MM.1S (cell line): ENCODE measurements around the gene ENTREP1.

Experiments used
- DNase-seq: peaks from one replicate; pipeline ENCODE4 v3.0.0-alpha.2; 2015
- H2AFZ ChIP-seq: fragments of 300-600 bp; sonication (generic); 2 replicates; pipeline ENCODE4 v1.6.0; 2016; ENCODE audit warnings: antibody characterized with exemption, low read length
- H3F3A ChIP-seq: fragments of 300-600 bp; sonication (generic); 2 replicates; pipeline ENCODE4 v1.6.1; 2016; ENCODE audit warnings: mild to moderate bottlenecking, antibody characterized with exemption, low read length, moderate library complexity, mixed read lengths; ENCODE audit not compliant: insufficient read depth
- H3K27ac ChIP-seq: fragments of 300-600 bp; sonication (generic); 2 replicates; pipeline ENCODE4 v1.5.1; 2016; ENCODE audit warnings: mild to moderate bottlenecking, low read length
- H3K27me3 ChIP-seq: fragments of 300-600 bp; sonication (generic); replicated peaks from 2 replicates; pipeline ENCODE4 v1.6.0; 2016; ENCODE audit warnings: low read length; ENCODE audit not compliant: insufficient read depth
- H3K36me3 ChIP-seq: fragments of 300-600 bp; sonication (generic); replicated peaks from 2 replicates; pipeline ENCODE4 v1.6.1; 2016; ENCODE audit warnings: mild to moderate bottlenecking, low read length, mixed read lengths; ENCODE audit not compliant: insufficient read depth
- H3K4me1 ChIP-seq: fragments of 300-600 bp; sonication (generic); 2 replicates; pipeline ENCODE4 v1.6.1; 2016; ENCODE audit warnings: low read length, mixed read lengths
- H3K4me2 ChIP-seq: fragments of 300-600 bp; sonication (generic); 2 replicates; pipeline ENCODE4 v1.6.0; 2016; ENCODE audit warnings: low read depth, low read length
- H3K4me3 ChIP-seq: fragments of 300-600 bp; sonication (generic); 2 replicates; pipeline ENCODE4 v1.5.1; 2016; ENCODE audit warnings: low read length, mixed read lengths
- H3K79me2 ChIP-seq: fragments of 300-600 bp; sonication (generic); 2 replicates; pipeline ENCODE4 v1.6.1; 2016; ENCODE audit warnings: mixed run types, low read length, mixed read lengths
- H3K9ac ChIP-seq: fragments of 300-600 bp; sonication (generic); 2 replicates; pipeline ENCODE4 v1.6.1; 2016; ENCODE audit warnings: low read length, mixed read lengths
- H3K9me2 ChIP-seq: fragments of 300-600 bp; sonication (generic); replicated peaks from 2 replicates; pipeline ENCODE4 v1.6.1; 2016; ENCODE audit warnings: mild to moderate bottlenecking, low read length, mixed read lengths; ENCODE audit not compliant: insufficient read depth
- H3K9me3 ChIP-seq: fragments of 300-600 bp; sonication (generic); replicated peaks from 2 replicates; pipeline ENCODE4 v1.6.1; 2016; ENCODE audit warnings: mild to moderate bottlenecking, low read length, mixed read lengths; ENCODE audit not compliant: insufficient read depth
- H4K20me1 ChIP-seq: fragments of 300-600 bp; sonication (generic); 2 replicates; pipeline ENCODE4 v1.6.1; 2016; ENCODE audit warnings: mild to moderate bottlenecking, low read length, moderate library complexity, mixed read lengths; ENCODE audit not compliant: insufficient read depth
- EZH2 ChIP-seq: fragments of 300-600 bp; sonication (generic); optimal IDR thresholded peaks from 2 replicates; pipeline ENCODE3; 2017; ENCODE audit warnings: low read depth, mild to moderate bottlenecking, antibody characterized with exemption, low read length, mixed read lengths
- EZH2phosphoT487 ChIP-seq: fragments of 300-600 bp; sonication (generic); IDR thresholded peaks from 2 replicates; pipeline ENCODE4 v1.6.1; 2018; ENCODE audit warnings: antibody characterized with exemption, low read length
- TF ChIP-seq, protein P1 (sequence below): fragments of 300-600 bp; sonication (generic); IDR thresholded peaks from 2 replicates; pipeline ENCODE4 v1.5.1; 2016; ENCODE audit warnings: antibody characterized with exemption, low read length, mixed read lengths

ENTREP1 gene

GRCh38 chr9:69376651-69377050 lies 51.6 kb downstream of the ENTREP1 start:
- H3K27ac ChIP-seq, result no peak overlapping the region
- no peaks in the 10 kb centered on the region for H3K9me2 ChIP-seq
- H3K79me2 ChIP-seq, result no peaks in the 10 kb centered on the region
- H3F3A ChIP-seq, result no peaks in the 10 kb centered on the region
- H3K36me3 ChIP-seq, result no peaks in the 10 kb centered on the region
- H3K4me2 ChIP-seq, result no peak overlapping the region
- H3K4me3 ChIP-seq, result no peak overlapping the region
- H2AFZ ChIP-seq, result no peak overlapping the region
- DNase-seq, result no peak
- no peaks in the 10 kb centered on the region for H3K27me3 ChIP-seq
- no peak for TF ChIP-seq EZH2
- TF ChIP-seq, protein P1, sequence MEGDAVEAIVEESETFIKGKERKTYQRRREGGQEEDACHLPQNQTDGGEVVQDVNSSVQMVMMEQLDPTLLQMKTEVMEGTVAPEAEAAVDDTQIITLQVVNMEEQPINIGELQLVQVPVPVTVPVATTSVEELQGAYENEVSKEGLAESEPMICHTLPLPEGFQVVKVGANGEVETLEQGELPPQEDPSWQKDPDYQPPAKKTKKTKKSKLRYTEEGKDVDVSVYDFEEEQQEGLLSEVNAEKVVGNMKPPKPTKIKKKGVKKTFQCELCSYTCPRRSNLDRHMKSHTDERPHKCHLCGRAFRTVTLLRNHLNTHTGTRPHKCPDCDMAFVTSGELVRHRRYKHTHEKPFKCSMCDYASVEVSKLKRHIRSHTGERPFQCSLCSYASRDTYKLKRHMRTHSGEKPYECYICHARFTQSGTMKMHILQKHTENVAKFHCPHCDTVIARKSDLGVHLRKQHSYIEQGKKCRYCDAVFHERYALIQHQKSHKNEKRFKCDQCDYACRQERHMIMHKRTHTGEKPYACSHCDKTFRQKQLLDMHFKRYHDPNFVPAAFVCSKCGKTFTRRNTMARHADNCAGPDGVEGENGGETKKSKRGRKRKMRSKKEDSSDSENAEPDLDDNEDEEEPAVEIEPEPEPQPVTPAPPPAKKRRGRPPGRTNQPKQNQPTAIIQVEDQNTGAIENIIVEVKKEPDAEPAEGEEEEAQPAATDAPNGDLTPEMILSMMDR, result no peak
- TF ChIP-seq EZH2phosphoT487, result no peak
- peaks cover 2% of the 10 kb centered on the region for H3K4me1 ChIP-seq
- H3K9me3 ChIP-seq, result no peaks in the 10 kb centered on the region
- no peak overlapping the region for H3K9ac ChIP-seq
- H4K20me1 ChIP-seq, result no peaks in the 10 kb centered on the region

- H3K9me2 ChIP-seq, result no peaks in the 10 kb centered on the region
- H3K27me3 ChIP-seq, result no peaks in the 10 kb centered on the region
- no peak overlapping the region for H3K4me3 ChIP-seq
- no peak overlapping the region for H2AFZ ChIP-seq
- no peak overlapping the region for H3K27ac ChIP-seq
- no peaks in the 10 kb centered on the region for H3K79me2 ChIP-seq
- H3K4me1 ChIP-seq, result no peaks in the 10 kb centered on the region
- H3K9ac ChIP-seq, result no peak overlapping the region
- no peak for TF ChIP-seq EZH2
- TF ChIP-seq, protein P1, result no peak
- TF ChIP-seq EZH2phosphoT487, result no peak
- H3K9me3 ChIP-seq, result no peaks in the 10 kb centered on the region
- no peaks in the 10 kb centered on the region for H4K20me1 ChIP-seq
- no peaks in the 10 kb centered on the region for H3K36me3 ChIP-seq
- no peak overlapping the region for H3K4me2 ChIP-seq
- no peak for DNase-seq
- H3F3A ChIP-seq, result no peaks in the 10 kb centered on the region
Measured at GRCh38 chr9:69377291-69377690, 52.3 kb downstream of the ENTREP1 start.

- TF ChIP-seq, protein P1, result no peak
- no peak for TF ChIP-seq EZH2phosphoT487
- TF ChIP-seq EZH2, result no peak
- Histone ChIP-seq H3K4me2 (no peak overlapping the region), H3K4me1 (no peaks in the 10 kb centered on the region), H3F3A (no peaks in the 10 kb centered on the region), H3K27me3 (no peaks in the 10 kb centered on the region), H3K4me3 (no peak overlapping the region), H3K9ac (no peak overlapping the region), H4K20me1 (no peaks in the 10 kb centered on the region), H3K27ac (no peak overlapping the region), H2AFZ (no peak overlapping the region), H3K9me2 (no peaks in the 10 kb centered on the region), H3K36me3 (no peaks in the 10 kb centered on the region), H3K79me2 (no peaks in the 10 kb centered on the region), H3K9me3 (no peaks in the 10 kb centered on the region)
- DNase-seq, result no peak
Measured at GRCh38 chr9:69377981-69378380, 53.0 kb downstream of the ENTREP1 start.
